ENCODE results near the gene MYLK.

MYLK gene

GRCh38 chr3:123795471-123796251 lies 88.5 kb downstream of the MYLK start:
- Histone ChIP-seq H3K4me3 (ENCODE audit: severe bottlenecking) (no peak overlapping the region), H3K36me3 (ENCODE audit: low read depth) (no peaks in the 10 kb centered on the region), H3K27me3 (ENCODE audit: insufficient read depth, poor library complexity, severe bottlenecking) (no peaks in the 10 kb centered on the region), H3K9me3 (ENCODE audit: severe bottlenecking) (no peaks in the 10 kb centered on the region), H3K4me1 (ENCODE audit: insufficient read depth, poor library complexity, severe bottlenecking) (peaks cover 24% of the 10 kb centered on the region), H3K27ac (ENCODE audit: poor library complexity, severe bottlenecking) (no peak overlapping the region)
- no peak for DNase-seq (ENCODE audit: low spot score)
- TF ChIP-seq CTCF (IDR thresholded peaks at IDR 0.05; ENCODE audit: poor library complexity, severe bottlenecking): no peak
- ATAC-seq (ENCODE audit: low read depth): no peak

- H3K9me3 ChIP-seq (ENCODE audit: severe bottlenecking): no peaks in the 10 kb centered on the region
- peaks cover 20% of the 10 kb centered on the region for H3K4me1 ChIP-seq (ENCODE audit: insufficient read depth, poor library complexity, severe bottlenecking)
- no peak overlapping the region for H3K27ac ChIP-seq (ENCODE audit: poor library complexity, severe bottlenecking)
- no peaks in the 10 kb centered on the region for H3K36me3 ChIP-seq (ENCODE audit: low read depth)
- TF ChIP-seq CTCF (IDR thresholded peaks at IDR 0.05; ENCODE audit: poor library complexity, severe bottlenecking): no peak
- DNase-seq (ENCODE audit: low spot score) (no peak), ATAC-seq (ENCODE audit: low read depth) (no peak)
- H3K27me3 ChIP-seq (ENCODE audit: insufficient read depth, poor library complexity, severe bottlenecking): no peaks in the 10 kb centered on the region
- no peak overlapping the region for H3K4me3 ChIP-seq (ENCODE audit: severe bottlenecking)
Measured at GRCh38 chr3:123793425-123793824, 90.7 kb downstream of the MYLK start.

- DNase-seq (ENCODE audit: low spot score) (no peak), ATAC-seq (ENCODE audit: low read depth) (peak; percentile 89)
- TF ChIP-seq CTCF (IDR thresholded peaks at IDR 0.05; ENCODE audit: poor library complexity, severe bottlenecking): no peak
- Histone ChIP-seq H3K4me1 (ENCODE audit: insufficient read depth, poor library complexity, severe bottlenecking) (peaks cover 20% of the 10 kb centered on the region), H3K9me3 (ENCODE audit: severe bottlenecking) (no peaks in the 10 kb centered on the region), H3K27me3 (ENCODE audit: insufficient read depth, poor library complexity, severe bottlenecking) (no peaks in the 10 kb centered on the region), H3K27ac (ENCODE audit: poor library complexity, severe bottlenecking) (peak overlapping the region; percentile 34), H3K4me3 (ENCODE audit: severe bottlenecking) (no peak overlapping the region), H3K36me3 (ENCODE audit: low read depth) (no peaks in the 10 kb centered on the region)
Measured at GRCh38 chr3:123792473-123793201, 91.5 kb downstream of the MYLK start.

GRCh38 chr3:123791898-123792297 lies 92.2 kb downstream of the MYLK start:
- no peak overlapping the region for H3K4me3 ChIP-seq (ENCODE audit: severe bottlenecking)
- peaks cover 20% of the 10 kb centered on the region for H3K4me1 ChIP-seq (ENCODE audit: insufficient read depth, poor library complexity, severe bottlenecking)
- H3K36me3 ChIP-seq (ENCODE audit: low read depth): no peaks in the 10 kb centered on the region
- no peak for DNase-seq (ENCODE audit: low spot score)
- no peaks in the 10 kb centered on the region for H3K27me3 ChIP-seq (ENCODE audit: insufficient read depth, poor library complexity, severe bottlenecking)
- no peaks in the 10 kb centered on the region for H3K9me3 ChIP-seq (ENCODE audit: severe bottlenecking)
- TF ChIP-seq CTCF (IDR thresholded peaks at IDR 0.05; ENCODE audit: poor library complexity, severe bottlenecking): no peak
- no peak for ATAC-seq (ENCODE audit: low read depth)
- H3K27ac ChIP-seq (ENCODE audit: poor library complexity, severe bottlenecking): peak overlapping the region; percentile 34

- ATAC-seq (ENCODE audit: low read depth): no peak
- Histone ChIP-seq H3K27ac (ENCODE audit: poor library complexity, severe bottlenecking) (no peak overlapping the region), H3K9me3 (ENCODE audit: severe bottlenecking) (no peaks in the 10 kb centered on the region), H3K4me1 (ENCODE audit: insufficient read depth, poor library complexity, severe bottlenecking) (peaks cover 20% of the 10 kb centered on the region), H3K4me3 (ENCODE audit: severe bottlenecking) (no peak overlapping the region), H3K27me3 (ENCODE audit: insufficient read depth, poor library complexity, severe bottlenecking) (no peaks in the 10 kb centered on the region), H3K36me3 (ENCODE audit: low read depth) (no peaks in the 10 kb centered on the region)
- TF ChIP-seq CTCF (IDR thresholded peaks at IDR 0.05; ENCODE audit: poor library complexity, severe bottlenecking): no peak
- no peak for DNase-seq (ENCODE audit: low spot score)
Measured at GRCh38 chr3:123791417-123791816, 92.7 kb downstream of the MYLK start.

Measured in RWPE2 (cell line).